Stimulated activated CD4-positive, alpha-beta T cell treated with anti-CD3 and anti-CD28 coated beads, Interleukin-4, amount 100 ng/mL, for 4 hours (primary cell): Measurements from ENCODE around the gene ELMO2.

Source experiments
- DNase-seq, 2 experiments: peaks; one replicate each; pipeline ENCODE4 v3.0.0-alpha.2; 2020

ELMO2 gene

GRCh38 chr20:46330831-46331371 lies 75.5 kb downstream of the ELMO2 start:
- no peak for DNase-seq

- no peak for DNase-seq
Measured at GRCh38 chr20:46330072-46330763, 76.2 kb downstream of the ELMO2 start.

DNA sequence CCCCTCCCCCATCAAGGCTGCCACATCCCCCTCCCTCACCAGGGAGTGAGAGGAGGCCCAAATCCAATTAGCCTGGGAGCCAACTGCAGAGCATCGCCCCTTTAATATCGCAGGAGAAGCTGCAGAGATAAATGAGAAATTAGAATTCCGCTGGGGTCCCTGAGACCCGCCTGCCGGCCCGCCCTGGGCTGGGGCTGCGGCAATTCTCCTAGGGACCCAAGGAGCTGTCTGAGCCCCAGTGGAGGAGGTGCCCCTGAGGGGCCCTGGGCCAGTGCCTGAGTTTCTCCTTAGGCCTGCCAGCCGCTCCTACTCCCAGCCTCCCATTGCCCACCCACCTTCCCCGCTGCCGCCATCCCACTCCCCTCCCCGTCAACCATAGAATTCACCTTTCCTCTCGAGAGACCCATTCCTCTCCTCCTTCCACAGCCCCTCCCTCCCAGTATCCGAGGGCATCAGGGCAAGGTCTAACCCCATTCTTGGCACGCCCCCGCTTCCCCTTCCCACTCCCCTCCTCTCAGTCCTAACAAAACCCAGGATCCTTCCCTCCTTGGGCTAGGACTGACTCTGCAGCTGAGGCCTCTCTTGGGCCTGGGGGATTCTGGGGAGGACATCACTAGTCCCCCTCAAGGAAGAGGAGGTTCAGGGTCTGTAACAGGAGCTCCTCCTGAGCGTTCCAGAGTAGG lies 78.1 kb downstream of the ELMO2 start:
- no peak for DNase-seq

DNA sequence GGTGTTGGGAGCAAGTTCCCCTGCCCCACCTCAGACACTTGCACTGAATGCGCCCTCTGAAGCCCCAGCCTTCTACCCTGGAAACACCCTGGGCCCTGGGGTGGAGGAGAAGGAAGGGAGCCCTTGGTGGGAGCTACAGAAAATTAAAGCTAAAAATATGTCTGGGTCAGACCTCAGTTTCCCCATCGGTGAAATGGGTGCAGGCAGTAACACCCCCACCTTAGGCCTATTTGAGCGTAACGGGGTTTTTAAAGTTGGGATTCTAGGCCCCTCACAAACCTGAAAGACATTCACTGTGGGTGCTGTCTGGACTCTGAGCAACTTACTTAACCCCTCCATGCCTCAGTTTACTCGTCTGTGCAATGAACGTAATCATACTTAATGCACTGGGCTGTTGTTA lies 78.9 kb downstream of the ELMO2 start:
- no peak for DNase-seq

DNA sequence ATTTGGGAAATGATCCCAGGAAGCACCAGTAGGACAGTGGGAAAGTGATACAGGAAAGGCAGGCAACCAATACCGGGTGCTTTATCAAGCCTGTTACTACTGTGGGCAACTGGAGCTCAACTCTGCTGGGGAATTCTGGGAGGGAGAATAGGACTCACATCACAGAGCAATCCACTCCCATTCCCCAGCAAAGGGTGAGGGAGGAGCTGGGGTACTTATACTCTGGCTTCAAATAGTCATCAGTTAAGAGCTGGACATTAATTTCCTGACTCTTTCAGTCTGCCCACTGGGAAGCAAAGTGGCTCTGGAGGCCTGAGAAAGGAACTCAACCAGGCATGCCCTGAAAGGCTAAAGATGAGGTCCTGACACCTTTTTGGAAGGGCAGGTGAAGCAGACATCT lies 80.6 kb downstream of the ELMO2 start:
- no peak for DNase-seq

DNA sequence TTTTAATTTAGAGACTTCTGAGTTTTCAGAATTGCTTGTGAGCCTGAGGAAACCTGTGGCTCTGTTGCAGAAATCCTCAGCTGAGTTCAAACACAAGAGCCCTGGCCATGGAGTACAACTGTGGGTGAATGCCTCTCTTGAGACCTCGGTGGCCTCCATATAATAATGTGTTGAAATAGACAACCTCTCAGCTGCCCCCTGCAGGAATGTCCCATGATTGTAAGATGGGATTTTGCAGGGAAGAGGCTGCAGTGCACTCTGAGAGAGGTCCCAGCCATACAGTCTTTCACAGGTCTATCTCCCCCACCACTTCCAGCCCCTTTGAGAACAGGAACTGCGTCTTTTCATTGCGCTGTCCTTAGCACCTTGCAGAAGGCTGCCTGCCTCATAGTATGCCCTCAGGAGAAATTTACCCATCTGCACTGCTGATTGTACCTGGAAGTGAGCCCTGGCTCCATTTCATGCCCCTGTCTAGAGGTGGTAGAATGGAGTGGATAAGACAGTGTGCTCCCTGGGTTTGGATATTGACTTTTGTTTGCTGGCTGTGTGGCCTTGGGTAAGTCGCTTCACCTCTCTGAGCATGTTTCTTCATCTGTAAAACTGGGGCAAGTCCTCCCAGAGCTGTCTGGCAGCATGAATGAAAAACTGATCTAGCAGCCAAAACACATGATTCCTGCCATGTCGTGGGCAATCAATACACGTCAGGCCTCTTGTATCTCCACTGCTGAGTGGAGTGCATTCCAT lies 81.3 kb downstream of the ELMO2 start:
- DNase-seq: no peak

DNA sequence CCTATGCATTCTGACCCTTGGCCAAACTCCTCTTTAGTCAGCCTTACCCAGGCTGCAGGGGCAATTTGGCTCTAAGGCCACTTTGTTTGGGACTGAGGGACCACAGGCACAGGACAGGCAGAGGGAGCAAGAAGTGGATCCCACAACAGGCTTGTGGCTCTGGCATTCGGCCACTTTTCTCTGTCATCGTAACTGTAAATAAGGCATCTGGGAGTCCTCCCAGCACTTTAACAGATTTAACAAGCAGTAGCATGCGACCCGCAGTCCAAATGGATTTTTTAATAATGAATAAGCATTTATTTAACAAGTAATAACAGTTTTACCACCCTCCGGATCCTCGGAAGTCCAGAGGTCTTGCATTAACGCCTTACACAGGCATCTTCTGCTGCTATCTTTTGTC lies 82.0 kb downstream of the ELMO2 start:
- no peak for DNase-seq

GRCh38 chr20:46323557-46323956 lies 82.9 kb downstream of the ELMO2 start:
- no peak for DNase-seq

- DNase-seq: no peak
Measured at GRCh38 chr20:46322641-46323040, 83.8 kb downstream of the ELMO2 start.

GRCh38 chr20:46317685-46318177 lies 88.7 kb downstream of the ELMO2 start:
- no peak for DNase-seq

- DNase-seq: no peak
Measured at GRCh38 chr20:46316984-46317684, 89.3 kb downstream of the ELMO2 start.
